HFFc6 (cell line): ENCODE results near the gene CMIP. TPM values are rescaled to one million over a fixed set of nuclear protein-coding genes. Genes with fewer than 3 reads are reported as not detected.

Experiments used
- DNase-seq: peaks from one replicate; pipeline ENCODE4 v3.0.0-alpha.2; 2018
- H3K27ac Mint-ChIP-seq: 2 replicates; pipeline ENCODE4 v1.8.0; 2020; ENCODE audit warnings: mild to moderate bottlenecking, mixed read lengths
- H3K27me3 Mint-ChIP-seq: 2 replicates; pipeline ENCODE4 v1.8.0; 2021; ENCODE audit warnings: mild to moderate bottlenecking, moderate library complexity, mixed read lengths; ENCODE audit not compliant: insufficient read depth
- H3K36me3 Mint-ChIP-seq: 2 replicates; pipeline ENCODE4 v1.8.0; 2021; ENCODE audit warnings: low read depth, mixed read lengths
- H3K4me1 Mint-ChIP-seq: 2 replicates; pipeline ENCODE4 v1.8.0; 2020; ENCODE audit warnings: low read depth, mixed read lengths
- H3K4me3 Mint-ChIP-seq: 2 replicates; pipeline ENCODE4 v1.8.0; 2020; ENCODE audit warnings: mild to moderate bottlenecking, moderate library complexity, mixed read lengths
- H3K9me3 Mint-ChIP-seq: 2 replicates; pipeline ENCODE4 v1.8.0; 2020; ENCODE audit warnings: mild to moderate bottlenecking, mixed read lengths
- CTCF ChIP-seq: fragments of 200-600 bp; sonication (generic); IDR thresholded peaks from 2 replicates; pipeline ENCODE4 v1.5.0; 2021; ENCODE audit warnings: antibody characterized with exemption, mild to moderate bottlenecking
- total RNA-seq, 6 experiments: library from RNA; stranded (reverse); fragmentation: NEBNext Ultra II Directional; extraction: Animal tissue kit (Norgen Biotek cat#: 25700); gene quantifications; 2 replicates in 1 of 6; 3 replicates in 5 of 6; pipeline ENCODE4 v1.2.3, GENCODE V29; 2021

CMIP gene
- total RNA-seq, 6 experiments from 2014 or later = 35.9 to 48.0 (median 43.5) TPM

GRCh38 chr16:81607805-81608522 is 163.4 kb downstream of the CMIP start:
- no peak for DNase-seq
- no peak for TF ChIP-seq CTCF
- Mint-ChIP-seq H3K4me3 (peak overlapping the region; percentile 31; the same call in 1 of the 2 replicates), H3K4me1 (peaks cover 61% of the 10 kb centered on the region), H3K9me3 (no peaks in the 10 kb centered on the region), H3K27ac (peak overlapping the region; percentile 80), H3K27me3 (peaks cover 4% of the 10 kb centered on the region), H3K36me3 (peaks cover 5% of the 10 kb centered on the region; the same call in 1 of the 2 replicates)

GRCh38 chr16:81608523-81609209 is 164.1 kb downstream of the CMIP start:
- peak; percentile 74 for DNase-seq
- Mint-ChIP-seq H3K27ac (peak overlapping the region; percentile 80), H3K9me3 (no peaks in the 10 kb centered on the region), H3K36me3 (peaks cover 5% of the 10 kb centered on the region; the same call in 1 of the 2 replicates), H3K4me1 (peaks cover 57% of the 10 kb centered on the region), H3K4me3 (peak overlapping the region; percentile 31), H3K27me3 (peaks cover 4% of the 10 kb centered on the region)
- TF ChIP-seq CTCF = no peak

GRCh38 chr16:81609323-81609892 is 164.8 kb downstream of the CMIP start:
- peak overlapping the region; percentile 31 for H3K4me3 Mint-ChIP-seq

GRCh38 chr16:81610144-81610842 is 165.7 kb downstream of the CMIP start:
- DNase-seq = peak; percentile 86
- peaks cover 46% of the 10 kb centered on the region for H3K4me1 Mint-ChIP-seq
- peaks cover 5% of the 10 kb centered on the region; the same call in 1 of the 2 replicates for H3K36me3 Mint-ChIP-seq
- peak overlapping the region; percentile 80 for H3K27ac Mint-ChIP-seq
- no peak for TF ChIP-seq CTCF
- peak overlapping the region; percentile 22; the same call in 1 of the 2 replicates for H3K4me3 Mint-ChIP-seq
- peaks cover 4% of the 10 kb centered on the region for H3K27me3 Mint-ChIP-seq
- no peaks in the 10 kb centered on the region for H3K9me3 Mint-ChIP-seq

More at GRCh38 chr16:81609323-81609892, 164.8 kb downstream of the CMIP start:
- H3K36me3 Mint-ChIP-seq = peaks cover 5% of the 10 kb centered on the region; the same call in 1 of the 2 replicates
- DNase-seq = no peak
- TF ChIP-seq CTCF = no peak
- H3K27me3 Mint-ChIP-seq = peaks cover 4% of the 10 kb centered on the region
- H3K9me3 Mint-ChIP-seq = no peaks in the 10 kb centered on the region
- H3K4me1 Mint-ChIP-seq = peaks cover 55% of the 10 kb centered on the region
- H3K27ac Mint-ChIP-seq = peak overlapping the region; percentile 80

GRCh38 chr16:81610936-81611335 is 166.3 kb downstream of the CMIP start:
- no peak for TF ChIP-seq CTCF
- Mint-ChIP-seq H3K4me3 (no peak overlapping the region), H3K4me1 (peaks cover 40% of the 10 kb centered on the region), H3K27ac (no peak overlapping the region), H3K36me3 (peaks cover 5% of the 10 kb centered on the region; the same call in 1 of the 2 replicates), H3K9me3 (no peaks in the 10 kb centered on the region), H3K27me3 (peaks cover 4% of the 10 kb centered on the region)
- DNase-seq = no peak
